HG02884 (cell line): Measurements from ENCODE around the gene WASHC2A.
"Not testable (repeated sequence)": the region's sequence is repeated elsewhere in the genome, so short reads cannot be mapped to it uniquely, and the experiment has no call there.

Experiments used
- ATAC-seq: cut with Tn5 transposase; IDR thresholded peaks from one replicate; pipeline ENCODE4 v1.9.1; 2021; ENCODE audit warnings: mild to moderate bottlenecking, moderate library complexity; ENCODE audit not compliant: unreplicated experiment

Gene WASHC2A

GRCh38 chr10:50067546-50068351 is at the start of gene WASHC2A:
Gene WASHC2A (plus strand): TSS chr10:50067954. CDS start chr10:50068006, 52 bp downstream.
- ATAC-seq: peak; percentile 89

- not testable (repeated sequence) for ATAC-seq
These were observed 48.5 kb upstream of the WASHC2A start for GRCh38 chr10:50019279-50019678.

- not testable (repeated sequence) for ATAC-seq
These were observed 47.2 kb upstream of the WASHC2A start for GRCh38 chr10:50020451-50021024.

- ATAC-seq: no peak
These were observed 46.1 kb upstream of the WASHC2A start for GRCh38 chr10:50021646-50022045.

GRCh38 chr10:50024716-50025383 is 42.9 kb upstream of the WASHC2A start:
- ATAC-seq: not testable (repeated sequence)

- ATAC-seq: no peak
These were observed 42.1 kb upstream of the WASHC2A start for GRCh38 chr10:50025627-50026026.

- no peak for ATAC-seq
These were observed 40.6 kb upstream of the WASHC2A start for GRCh38 chr10:50027195-50027594.

- no peak for ATAC-seq
These were observed 34.3 kb upstream of the WASHC2A start for GRCh38 chr10:50033481-50033880.

GRCh38 chr10:50035337-50035736 is 32.4 kb upstream of the WASHC2A start:
- ATAC-seq: not testable (repeated sequence)

- ATAC-seq: no peak
These were observed 22.7 kb upstream of the WASHC2A start for GRCh38 chr10:50044941-50045664.

- ATAC-seq: not testable (repeated sequence)
These were observed 21.3 kb upstream of the WASHC2A start for GRCh38 chr10:50046457-50046856.

GRCh38 chr10:50047594-50047993 is 20.2 kb upstream of the WASHC2A start:
- not testable (repeated sequence) for ATAC-seq

GRCh38 chr10:50051995-50052660 is 15.6 kb upstream of the WASHC2A start:
- ATAC-seq: not testable (repeated sequence)

- not testable (repeated sequence) for ATAC-seq
These were observed 14.9 kb upstream of the WASHC2A start for GRCh38 chr10:50052778-50053376.

GRCh38 chr10:50055494-50056292 is 12.1 kb upstream of the WASHC2A start:
- ATAC-seq: not testable (repeated sequence)

- ATAC-seq: not testable (repeated sequence)
These were observed 11.1 kb upstream of the WASHC2A start for GRCh38 chr10:50056654-50057053.

- not testable (repeated sequence) for ATAC-seq
These were observed 9.0 kb upstream of the WASHC2A start for GRCh38 chr10:50058727-50059126.

GRCh38 chr10:50059946-50060345 is 7.8 kb upstream of the WASHC2A start:
- ATAC-seq: not testable (repeated sequence)

GRCh38 chr10:50061548-50061947 is 6.2 kb upstream of the WASHC2A start:
- not testable (repeated sequence) for ATAC-seq
